CD4-positive, alpha-beta memory T cell (primary cell): Measurements from ENCODE around the gene SRMS. TPM values are rescaled to one million over a fixed set of nuclear protein-coding genes. Genes with fewer than 3 reads are reported as not detected.
A peak's percentile ranks its signal among the peaks of the same experiment; 100 is the strongest.

Experiments
- CTCF ChIA-PET: fragments of 350-600 bp; sonication (Branson Sonifier 250); formaldehyde crosslinking; loops from one replicate; lab custom pipeline; 2021; ENCODE audit warnings: inconsistent platforms; ENCODE audit not compliant: partially characterized antibody; lab: Charles Lee
- POLR2A ChIA-PET: fragments of 350-600 bp; sonication (Branson Sonifier 250); formaldehyde crosslinking; loops from one replicate; lab custom pipeline; 2021; ENCODE audit not compliant: partially characterized antibody; lab: Charles Lee
- DNase-seq, 5 donors: peaks; one replicate each; pipeline versions ENCODE4 v3.0.0 to v3.0.0-alpha.2; 2020 to 2022; ENCODE audit warnings: mixed read lengths in 1 of 5
- H3K27ac ChIP-seq: one replicate; pipeline ENCODE4 v1.7.0; 2013; ENCODE audit warnings: low read depth, low read length
- H3K27me3 ChIP-seq: 2 replicates; pipeline ENCODE4 v1.7.0; 2013; ENCODE audit warnings: mild to moderate bottlenecking, low read length, moderate library complexity; ENCODE audit not compliant: insufficient read depth
- H3K36me3 ChIP-seq: 2 replicates; pipeline ENCODE4 v1.7.0; 2013; ENCODE audit warnings: mild to moderate bottlenecking, low read length, moderate library complexity; ENCODE audit not compliant: insufficient read depth
- H3K4me1 ChIP-seq: 2 replicates; pipeline ENCODE4 v1.7.0; 2013; ENCODE audit warnings: mild to moderate bottlenecking, low read length, moderate library complexity; ENCODE audit not compliant: insufficient read depth
- H3K4me3 ChIP-seq, 2 donors: one replicate each; pipeline ENCODE4 v1.7.0; 2013; ENCODE audit warnings: low read length in 2 of 2, mild to moderate bottlenecking in 1 of 2
- H3K9me3 ChIP-seq, 2 donors: one replicate each; pipeline ENCODE4 v1.7.0; 2013; ENCODE audit warnings: low read length in 2 of 2, control low read depth in 1 of 2; ENCODE audit not compliant: control insufficient read depth in 1 of 2
- H3K27ac Mint-ChIP-seq, 7 donors: one replicate each; pipeline ENCODE4 v1.8.0; 2020 to 2021; ENCODE audit warnings: mixed read lengths in 7 of 7, mild to moderate bottlenecking in 6 of 7, inconsistent platforms in 3 of 7, moderate library complexity in 3 of 7
- H3K27me3 Mint-ChIP-seq, 2 donors: one replicate each; pipeline ENCODE4 v1.8.0; 2020 to 2021; ENCODE audit warnings: mixed read lengths in 2 of 2
- H3K36me3 Mint-ChIP-seq, 2 donors: one replicate each; pipeline ENCODE4 v1.8.0; 2020 to 2021; ENCODE audit warnings: mixed read lengths in 2 of 2, inconsistent platforms in 1 of 2, mild to moderate bottlenecking in 1 of 2
- H3K4me1 Mint-ChIP-seq, 4 donors: one replicate each; pipeline ENCODE4 v1.8.0; 2020 to 2021; ENCODE audit warnings: mixed read lengths in 4 of 4, mild to moderate bottlenecking in 1 of 4
- H3K4me3 Mint-ChIP-seq, 8 donors: one replicate each; pipeline ENCODE4 v1.8.0; 2020 to 2021; ENCODE audit warnings: mixed read lengths in 8 of 8, mild to moderate bottlenecking in 7 of 8, moderate library complexity in 6 of 8, inconsistent platforms in 3 of 8
- H3K9me3 Mint-ChIP-seq, 8 donors: one replicate each; pipeline ENCODE4 v1.8.0; 2020 to 2021; ENCODE audit warnings: mixed read lengths in 8 of 8, mild to moderate bottlenecking in 5 of 8, inconsistent platforms in 3 of 8, moderate library complexity in 1 of 8
- intact Hi-C: fragments of 100-400 bp; cut with micrococcal nuclease; formaldehyde crosslinking; loops from one replicate; pipeline ENCODE4 v1.15.1; 2023
- polyA plus RNA-seq, 2 donors: library from polyadenylated mRNA; unstranded; fragments of 300-500 nt; fragmentation: Illumina TruSeq; gene quantifications; one replicate each; pipeline ENCODE4 v1.2.3, GENCODE V29; 2021
- total RNA-seq, 2 experiments: library from RNA; stranded (reverse); gene quantifications; one replicate each; pipeline ENCODE4 v1.2.3, GENCODE V29; 2021

The SRMS gene
- total and polyA plus RNA-seq, 4 experiments from 2014 or later, result not detected

DNA sequence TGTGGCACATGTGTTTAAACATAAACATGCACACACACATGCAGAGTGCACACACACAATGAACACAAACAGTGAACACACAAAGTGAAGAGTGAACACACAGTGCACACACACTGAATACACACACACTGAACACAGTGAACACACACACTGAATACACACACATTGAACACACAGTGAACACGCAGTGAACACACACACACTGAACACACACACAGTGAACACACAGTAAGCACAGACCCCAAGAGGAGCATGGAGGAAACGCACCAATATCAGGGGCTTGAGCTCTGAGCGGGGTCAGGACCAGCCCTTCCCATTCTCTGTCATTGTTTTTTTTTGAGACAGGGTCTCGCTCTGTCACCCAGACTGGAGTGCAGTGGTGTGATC is 43.6 kb upstream of the SRMS start:
- Mint-ChIP-seq H3K27me3 (no peaks in the 10 kb centered on the region), H3K4me3 (no peak overlapping the region), H3K4me1 (peaks cover 0 to 10% (median 2%) of the 10 kb centered on the region in 4 donors), H3K27ac (no peak overlapping the region), H3K9me3 (peaks cover 0 to 2% (median 0%) of the 10 kb centered on the region in 8 donors), H3K36me3 (peaks cover 30 to 40% of the 10 kb centered on the region in 2 donors)
- Histone ChIP-seq H3K4me3 (no peak overlapping the region), H3K9me3 (no peaks in the 10 kb centered on the region), H3K27ac (no peak overlapping the region), H3K36me3 (peaks cover 34% of the 10 kb centered on the region), H3K4me1 (peaks cover 9% of the 10 kb centered on the region), H3K27me3 (no peaks in the 10 kb centered on the region)
- intact Hi-C loops, result no loop called here
- ChIA-PET POLR2A (interaction anchor here (0.7 to 1.4 kb wide), 3 partner anchors 34 to 447 kb away, joined by 3 to 4 read pairs (median 3); no protein-coding TSS in a partner anchor), CTCF (no interaction called here)
- no peak for DNase-seq

GRCh38 chr20:63590218-63591146 is 42.9 kb upstream of the SRMS start:
- H3K27me3 Mint-ChIP-seq, result no peaks in the 10 kb centered on the region
- CTCF ChIA-PET, result no interaction called here

DNA sequence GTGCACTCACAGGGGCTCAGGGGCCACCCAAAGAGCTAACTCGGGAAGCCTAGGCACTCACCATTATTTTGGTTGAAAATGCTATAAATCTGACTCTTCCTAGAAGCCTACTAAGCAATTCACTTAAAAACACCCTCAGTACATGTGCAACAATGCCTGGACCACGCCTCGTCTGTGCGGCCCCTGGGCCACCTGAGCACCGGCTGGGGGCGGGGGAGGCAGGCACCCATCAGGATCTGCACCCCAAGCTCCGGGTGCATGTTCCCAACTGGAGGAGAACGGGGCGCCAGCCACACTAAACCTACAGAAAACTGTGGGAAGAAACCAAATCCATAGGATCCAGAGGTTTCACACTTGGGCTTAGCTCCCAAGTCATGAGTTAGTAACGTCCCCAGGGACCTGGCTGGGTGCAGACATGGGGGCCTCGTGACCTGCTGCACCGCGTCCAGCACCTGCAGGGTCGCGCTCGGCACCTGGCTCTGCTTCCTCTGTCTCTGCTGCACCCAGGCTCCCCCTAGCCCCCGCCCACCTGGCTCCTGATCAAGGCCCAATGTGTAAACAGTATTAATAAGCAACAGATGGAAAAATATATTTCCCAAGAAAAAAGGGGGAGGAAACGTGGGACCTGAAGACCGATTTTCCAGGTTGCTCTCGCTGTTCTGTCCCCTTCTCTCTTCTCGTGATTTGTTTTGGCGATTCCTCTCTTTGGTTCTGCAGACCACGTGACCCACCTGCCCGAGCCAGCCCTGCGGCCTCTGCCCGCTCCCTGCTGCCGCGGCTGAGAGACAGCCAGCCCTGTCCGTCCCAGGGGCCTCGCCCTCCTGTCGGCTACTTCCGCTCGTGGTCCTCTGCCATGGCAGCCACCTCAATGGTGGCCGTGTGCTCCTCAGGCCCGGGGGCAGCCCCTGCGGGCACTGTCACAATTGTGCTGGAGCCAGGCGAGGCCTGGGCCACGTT is 42.0 kb upstream of the SRMS start:
- Mint-ChIP-seq H3K4me3 (no peak overlapping the region), H3K9me3 (no peaks in the 10 kb centered on the region), H3K27me3 (no peaks in the 10 kb centered on the region), H3K27ac (no peak overlapping the region), H3K36me3 (peaks cover 26 to 35% of the 10 kb centered on the region in 2 donors), H3K4me1 (peaks cover 0 to 10% (median 2%) of the 10 kb centered on the region in 4 donors)
- Histone ChIP-seq H3K4me1 (peaks cover 9% of the 10 kb centered on the region), H3K27me3 (no peaks in the 10 kb centered on the region), H3K9me3 (no peaks in the 10 kb centered on the region), H3K27ac (no peak overlapping the region), H3K36me3 (peaks cover 34% of the 10 kb centered on the region), H3K4me3 (no peak overlapping the region)
- CTCF ChIA-PET, result interaction anchor here (1.1 kb wide), 1 partner anchor 52 kb away, joined by 3 read pairs; the partner anchor contains the start of gene PTK6
- POLR2A ChIA-PET, result interaction anchor here (1.2 to 1.4 kb wide), 2 partner anchors 11 to 36 kb away, joined by 3 read pairs; no protein-coding TSS in a partner anchor
- DNase-seq, result no peak
- intact Hi-C loops, result no loop called here

More at GRCh38 chr20:63590218-63591146, 42.9 kb upstream of the SRMS start:
- intact Hi-C loops, result no loop called here
- H3K9me3 Mint-ChIP-seq, result peaks cover 0 to 2% (median 0%) of the 10 kb centered on the region in 8 donors
- POLR2A ChIA-PET, result interaction anchor here (0.8 to 1.4 kb wide), 3 partner anchors 10 to 448 kb away, joined by 3 read pairs; no protein-coding TSS in a partner anchor
- no peak overlapping the region for H3K27ac Mint-ChIP-seq
- peaks cover 9% of the 10 kb centered on the region for H3K4me1 ChIP-seq
- H3K4me3 ChIP-seq, result no peak overlapping the region
- H3K4me3 Mint-ChIP-seq, result no peak overlapping the region
- H3K36me3 ChIP-seq, result peaks cover 34% of the 10 kb centered on the region
- H3K9me3 ChIP-seq, result no peaks in the 10 kb centered on the region
- H3K4me1 Mint-ChIP-seq, result peaks cover 0 to 10% (median 2%) of the 10 kb centered on the region in 4 donors
- DNase-seq, result no peak
- H3K27me3 ChIP-seq, result no peaks in the 10 kb centered on the region
- H3K36me3 Mint-ChIP-seq, result peaks cover 30 to 42% of the 10 kb centered on the region in 2 donors
- no peak overlapping the region for H3K27ac ChIP-seq

DNA sequence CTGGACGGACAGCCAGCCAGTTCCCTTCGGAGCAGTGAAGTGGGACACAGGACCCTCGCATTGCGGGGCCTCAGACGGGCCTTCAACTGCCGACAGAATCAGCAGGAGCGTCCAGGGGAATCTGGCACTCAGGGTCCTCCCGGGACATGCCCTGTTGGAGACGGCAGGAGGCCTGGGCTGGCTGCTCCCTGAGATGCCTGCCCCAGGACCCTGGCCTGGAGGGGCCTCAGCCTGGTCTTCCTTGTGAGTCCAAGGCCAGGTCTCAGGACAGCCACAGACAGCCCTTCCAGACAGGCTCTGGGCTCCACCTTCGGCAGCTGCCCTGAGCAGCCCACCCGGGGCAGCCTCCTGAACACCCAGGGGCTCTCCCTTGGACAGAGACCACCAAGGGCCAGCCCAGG is 41.1 kb upstream of the SRMS start:
- Mint-ChIP-seq H3K4me1 (peaks cover 0 to 10% (median 2%) of the 10 kb centered on the region in 4 donors), H3K27me3 (no peaks in the 10 kb centered on the region), H3K36me3 (peaks cover 25 to 35% of the 10 kb centered on the region in 2 donors), H3K27ac (no peak overlapping the region), H3K4me3 (no peak overlapping the region), H3K9me3 (no peaks in the 10 kb centered on the region)
- H3K27me3 ChIP-seq, result no peaks in the 10 kb centered on the region
- H3K36me3 ChIP-seq, result peaks cover 29% of the 10 kb centered on the region
- H3K4me3 ChIP-seq, result no peak overlapping the region
- H3K9me3 ChIP-seq, result no peaks in the 10 kb centered on the region
- intact Hi-C loops, result no loop called here
- POLR2A ChIA-PET, result no interaction called here
- no peak overlapping the region for H3K27ac ChIP-seq
- no peak for DNase-seq
- peaks cover 9% of the 10 kb centered on the region for H3K4me1 ChIP-seq
- CTCF ChIA-PET, result interaction anchor here (1.1 kb wide), 1 partner anchor 51 kb away, joined by 3 read pairs; the partner anchor contains the start of gene PTK6

GRCh38 chr20:63587776-63588591 is 40.4 kb upstream of the SRMS start:
- intact Hi-C loops, result no loop called here
- Histone ChIP-seq H3K4me3 (no peak overlapping the region), H3K9me3 (no peaks in the 10 kb centered on the region), H3K27me3 (no peaks in the 10 kb centered on the region), H3K36me3 (peaks cover 23% of the 10 kb centered on the region), H3K4me1 (peaks cover 9% of the 10 kb centered on the region), H3K27ac (no peak overlapping the region)
- H3K4me1 Mint-ChIP-seq, result peaks cover 0 to 10% (median 2%) of the 10 kb centered on the region in 4 donors
- ChIA-PET POLR2A (no interaction called here), CTCF (no interaction called here)
- no peak overlapping the region for H3K4me3 Mint-ChIP-seq
- H3K27me3 Mint-ChIP-seq, result no peaks in the 10 kb centered on the region
- DNase-seq, result peak in 1 of 5 donors; percentile 12
- no peaks in the 10 kb centered on the region for H3K9me3 Mint-ChIP-seq
- peak overlapping the region in 5 of 7 donors; percentile 29 to 84 (median 57) for H3K27ac Mint-ChIP-seq
- H3K36me3 Mint-ChIP-seq, result peaks cover 19 to 29% of the 10 kb centered on the region in 2 donors

- Histone ChIP-seq H3K36me3 (peaks cover 17% of the 10 kb centered on the region), H3K4me1 (peaks cover 9% of the 10 kb centered on the region), H3K9me3 (no peaks in the 10 kb centered on the region), H3K27me3 (no peaks in the 10 kb centered on the region), H3K27ac (no peak overlapping the region), H3K4me3 (no peak overlapping the region)
- H3K4me3 Mint-ChIP-seq, result no peak overlapping the region
- peaks cover 17 to 27% of the 10 kb centered on the region in 2 donors for H3K36me3 Mint-ChIP-seq
- H3K27ac Mint-ChIP-seq, result peak overlapping the region in 3 of 7 donors; percentile 4 to 31 (median 29)
- intact Hi-C loops, result no loop called here
- H3K9me3 Mint-ChIP-seq, result no peaks in the 10 kb centered on the region
- H3K27me3 Mint-ChIP-seq, result no peaks in the 10 kb centered on the region
- peaks cover 0 to 10% (median 2%) of the 10 kb centered on the region in 4 donors for H3K4me1 Mint-ChIP-seq
- ChIA-PET POLR2A (no interaction called here), CTCF (interaction anchor here (1.3 kb wide), 1 partner anchor 49 kb away, joined by 3 read pairs; no protein-coding TSS in a partner anchor)
- no peak for DNase-seq
Measured at GRCh38 chr20:63587256-63587655, 39.7 kb upstream of the SRMS start.
